Cortex of kidney (tissue), 1 donor: ENCODE results near the gene HIPK2.

Source experiments
- DNase-seq: peaks from one replicate; lab custom pipeline; 2025; lab: John Stamatoyannopoulos, UW

Gene HIPK2

DNA sequence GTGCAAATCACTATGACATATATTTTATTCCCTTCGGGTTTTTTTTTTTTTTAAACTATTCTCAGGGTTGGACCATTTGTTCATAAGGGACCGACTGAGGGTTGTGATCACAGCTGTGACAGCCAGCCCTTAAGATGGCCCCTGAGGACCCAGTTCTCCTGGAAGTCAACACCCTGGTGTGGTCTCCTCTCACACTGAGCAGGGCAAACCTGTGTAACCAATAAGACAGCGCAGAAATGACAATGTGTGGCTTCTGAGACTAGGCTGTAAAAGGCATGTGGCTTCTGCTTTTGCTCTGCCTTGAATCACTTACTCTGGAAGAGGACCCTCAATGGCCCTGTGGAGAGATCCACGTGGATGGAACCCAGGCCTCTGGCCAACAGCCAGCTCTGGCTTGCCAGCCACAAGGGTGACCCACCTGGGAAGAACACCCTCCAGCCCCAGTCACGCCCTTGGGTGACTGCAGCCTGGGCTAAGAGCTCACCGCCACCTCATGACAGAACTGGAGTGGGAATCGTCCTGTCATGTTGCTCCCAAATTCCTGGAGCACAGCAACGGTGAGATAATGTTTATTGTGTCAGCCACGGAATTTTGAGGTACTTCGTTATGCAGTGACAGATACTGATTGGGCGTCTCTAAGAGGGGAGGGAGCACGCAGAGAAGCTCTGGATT is 127.2 kb downstream of the HIPK2 start:
- DNase-seq = no peak

DNA sequence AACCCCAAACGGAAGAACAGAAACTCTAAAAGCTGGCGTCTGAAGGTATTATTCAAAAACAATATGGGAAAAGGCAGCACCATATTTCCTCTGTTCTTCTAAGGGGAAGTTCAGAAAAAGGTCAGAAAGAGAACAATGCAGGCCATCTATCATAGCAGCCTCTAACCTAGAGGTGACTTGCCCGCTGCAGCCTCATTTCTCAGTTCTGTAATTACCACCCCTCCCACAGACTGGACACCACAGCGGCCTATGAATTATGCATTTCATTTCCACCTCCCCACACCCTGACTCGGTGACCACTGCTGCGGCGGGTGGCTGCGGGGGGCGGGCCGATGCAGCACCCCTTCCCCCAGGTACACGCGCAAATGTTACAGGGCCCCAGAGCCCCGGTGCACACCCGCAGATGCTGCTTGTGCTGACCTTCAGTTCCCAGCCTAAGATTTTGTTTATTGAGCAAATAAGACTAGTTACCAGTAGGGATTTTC is 128.8 kb downstream of the HIPK2 start:
- no peak for DNase-seq

- DNase-seq = no peak
Observed at GRCh38 chr7:139648391-139648861, 129.4 kb downstream of the HIPK2 start.

- DNase-seq = no peak
Observed at GRCh38 chr7:139647814-139648390, 129.9 kb downstream of the HIPK2 start.

DNA sequence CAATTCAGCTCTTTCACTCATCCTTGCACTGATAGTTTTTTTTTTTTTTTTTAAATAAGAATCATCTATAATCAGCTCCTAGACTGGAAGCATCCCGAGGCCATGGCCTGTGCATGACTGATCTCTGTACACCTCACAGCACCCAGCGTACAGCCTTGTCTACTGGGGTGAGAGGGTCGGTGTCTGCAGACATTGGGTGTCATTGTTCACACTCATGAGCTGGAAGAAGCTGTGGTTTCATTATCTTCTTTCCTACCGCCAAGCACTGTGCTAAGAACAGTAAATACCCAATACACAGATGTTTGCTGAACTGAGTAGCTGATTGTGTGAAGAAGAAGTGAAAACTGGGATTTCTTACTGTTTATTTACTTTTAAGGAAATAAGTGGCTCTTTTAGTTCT is 130.7 kb downstream of the HIPK2 start:
- DNase-seq = no peak

- no peak for DNase-seq
Observed at GRCh38 chr7:139646566-139646965, 131.2 kb downstream of the HIPK2 start.

- no peak for DNase-seq
Observed at GRCh38 chr7:139645572-139646523, 131.9 kb downstream of the HIPK2 start.

DNA sequence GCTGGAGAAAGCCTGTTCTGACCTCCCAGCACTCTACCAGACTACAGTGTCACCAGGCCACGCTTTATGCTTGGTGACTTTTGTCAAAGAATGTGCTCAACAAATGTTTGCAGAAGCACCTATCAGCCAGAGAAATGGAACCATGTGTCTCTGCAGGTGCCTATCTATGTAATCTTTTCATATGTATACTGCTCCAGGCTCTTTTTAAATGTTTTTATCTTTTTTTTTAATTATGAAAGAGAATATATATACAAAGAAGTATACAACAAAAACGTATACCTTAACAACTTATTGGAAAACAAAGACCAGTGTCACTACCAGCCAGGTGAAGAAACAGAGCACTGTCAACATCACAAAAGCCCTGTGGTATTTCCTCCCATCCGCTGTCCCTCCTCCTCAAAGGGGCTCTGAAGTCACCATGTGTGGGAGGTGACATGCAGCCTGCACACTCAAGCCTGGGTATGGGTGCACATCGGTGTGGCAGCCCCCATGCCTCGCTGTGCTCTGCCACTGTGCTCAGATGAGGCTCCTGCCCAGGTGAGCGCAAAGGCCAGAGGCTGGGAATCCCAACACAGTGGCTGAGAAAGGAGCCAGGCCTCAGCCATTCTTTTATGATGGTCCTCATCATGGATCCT is 133.7 kb downstream of the HIPK2 start:
- DNase-seq = no peak

DNA sequence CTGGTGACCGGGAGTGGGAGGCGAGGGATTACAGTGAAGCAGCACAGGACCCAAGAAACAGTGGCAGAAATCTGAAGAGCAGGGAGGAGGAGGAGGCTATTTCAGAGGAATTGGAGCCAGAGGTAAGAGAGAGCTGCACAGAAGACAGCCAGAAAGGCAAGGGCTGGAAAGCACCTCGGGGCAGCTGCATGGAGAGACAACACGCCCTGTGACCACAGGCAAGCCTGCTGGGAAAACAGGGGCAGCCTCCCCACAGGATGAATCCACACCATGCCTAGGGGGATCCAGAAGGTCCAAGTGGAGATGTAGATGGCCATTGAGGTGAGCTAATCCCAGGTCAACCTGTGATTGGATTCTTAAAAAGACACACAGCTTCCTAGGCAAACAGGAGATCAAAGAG is 135.5 kb downstream of the HIPK2 start:
- DNase-seq = no peak

DNA sequence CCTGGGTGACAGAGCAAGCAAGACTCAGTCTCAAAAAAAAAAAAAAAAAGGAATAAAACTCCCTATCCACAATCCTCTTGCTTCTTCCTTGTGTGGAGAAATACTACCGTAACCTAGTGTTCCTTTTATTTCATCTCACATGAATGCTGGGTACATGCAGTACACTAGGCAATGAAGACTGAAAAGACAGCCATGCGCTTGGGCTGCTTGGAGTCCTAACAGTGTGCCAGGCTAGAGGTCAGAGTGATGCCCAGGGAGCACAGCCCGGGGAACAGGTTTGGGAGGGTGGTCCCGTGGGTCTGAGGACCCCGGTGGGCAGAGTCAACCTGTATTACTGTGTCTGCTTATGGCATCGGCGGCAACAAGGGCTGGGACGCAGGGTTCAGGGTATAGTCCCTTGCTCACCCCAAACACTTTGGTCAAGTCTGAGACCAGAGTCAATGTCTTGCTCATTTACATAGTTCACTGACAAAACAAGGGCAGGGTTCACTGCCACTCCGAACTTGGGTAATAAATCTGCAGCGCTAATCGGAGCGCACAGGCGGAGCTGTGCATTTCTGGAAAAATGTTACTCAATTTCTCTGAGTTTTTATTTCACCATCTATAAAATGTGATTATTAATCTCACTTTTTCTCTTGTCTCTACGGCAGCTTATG is 136.3 kb downstream of the HIPK2 start:
- no peak for DNase-seq

GRCh38 chr7:139640681-139641080 is 137.1 kb downstream of the HIPK2 start:
- no peak for DNase-seq

GRCh38 chr7:139639563-139639962 is 138.2 kb downstream of the HIPK2 start:
- DNase-seq = no peak

DNA sequence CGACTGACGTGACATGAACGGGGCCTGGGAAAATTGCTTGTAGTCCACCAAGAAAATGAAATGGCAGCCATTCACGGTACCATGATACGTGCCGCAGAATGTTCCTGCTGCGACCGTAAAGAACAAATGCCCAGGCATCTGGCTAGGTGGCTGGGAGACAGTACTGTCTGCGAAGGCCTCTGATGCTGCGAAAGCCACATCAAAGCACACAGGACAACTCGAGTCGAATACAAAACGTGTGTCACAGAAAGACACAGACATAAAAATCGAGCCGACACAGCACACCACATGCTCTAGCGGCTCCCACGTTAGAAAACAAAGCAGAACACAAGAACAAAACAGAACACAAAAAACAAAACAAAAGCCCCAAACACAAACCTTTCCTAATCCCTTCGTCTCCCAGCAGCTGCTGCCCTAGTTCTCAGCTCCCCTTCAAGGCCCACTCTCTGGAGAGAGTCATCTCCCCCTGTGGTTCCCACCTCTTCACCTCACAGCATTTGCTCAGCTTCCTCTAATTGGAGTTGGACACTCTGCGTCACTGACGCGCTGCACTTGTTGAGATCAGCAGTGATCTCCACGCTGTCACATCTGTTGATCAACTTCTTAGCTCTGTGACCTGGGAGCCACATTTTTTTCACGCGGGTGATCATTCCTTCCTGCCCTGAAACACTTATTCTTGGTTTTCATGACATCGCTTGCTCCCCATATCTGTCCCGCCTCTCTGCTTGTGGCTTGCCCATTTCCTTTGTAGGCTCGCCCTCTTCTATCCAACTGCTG is 142.1 kb downstream of the HIPK2 start:
- DNase-seq = no peak

DNA sequence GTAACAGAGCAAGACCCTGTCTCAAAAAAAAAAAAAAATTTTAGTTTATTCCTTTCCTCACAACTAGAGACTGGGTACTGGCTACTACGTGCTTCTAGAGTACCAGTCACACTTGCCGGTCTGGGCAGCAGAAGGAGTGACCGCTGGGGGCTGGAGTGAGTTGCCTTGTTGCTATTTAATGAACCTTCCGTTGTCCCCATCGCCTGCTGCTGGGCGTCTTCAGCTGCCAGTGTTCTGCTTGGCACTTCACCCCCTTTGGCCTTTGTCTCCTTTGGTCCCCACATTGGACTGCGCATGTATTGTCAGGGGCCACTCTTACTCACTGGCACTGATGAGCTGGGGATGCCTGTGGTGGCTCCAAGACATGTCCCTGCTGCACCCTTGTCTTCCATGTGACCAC is 143.7 kb downstream of the HIPK2 start:
- DNase-seq = no peak

DNA sequence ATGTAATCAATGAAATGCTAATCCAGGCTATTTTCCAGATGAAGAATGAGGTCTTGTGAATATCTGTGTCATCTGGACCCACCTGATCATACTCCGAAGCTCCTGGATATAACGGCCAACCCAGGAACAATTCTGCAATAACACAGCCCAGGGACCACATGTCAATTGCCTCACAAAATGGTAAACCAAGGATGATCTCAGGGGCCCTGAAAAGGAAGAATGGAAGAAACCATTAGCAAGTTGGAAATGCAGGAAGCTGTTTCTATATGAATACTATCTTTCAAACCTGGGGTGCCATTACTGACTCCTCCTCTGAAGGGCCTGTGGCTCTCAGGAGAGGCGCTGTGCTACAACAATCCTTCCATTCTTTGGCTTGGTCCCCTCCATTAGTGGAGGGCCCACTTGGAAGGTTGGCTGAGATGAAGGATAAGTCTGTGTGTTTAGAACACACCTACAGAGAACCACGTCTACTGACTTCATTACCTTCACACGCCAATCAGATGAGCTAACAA is 146.2 kb downstream of the HIPK2 start:
- DNase-seq = no peak

GRCh38 chr7:139630643-139631519 is 146.9 kb downstream of the HIPK2 start:
- DNase-seq = no peak

GRCh38 chr7:139629392-139630082 is 148.3 kb downstream of the HIPK2 start:
- no peak for DNase-seq

- DNase-seq = no peak
Observed at GRCh38 chr7:139627831-139628230, 150.0 kb downstream of the HIPK2 start.

- no peak for DNase-seq
Observed at GRCh38 chr7:139626817-139627216, 151.0 kb downstream of the HIPK2 start.
